OCI-LY3 (cell line): Measurements from ENCODE around the gene LGALS3BP.

ENCODE experiments used
- CTCF ChIP-seq: fragments of 200-600, 300-600 bp; sonication (generic); IDR thresholded peaks from 2 replicates; pipeline ENCODE4 v1.5.1; 2014; ENCODE audit warnings: antibody characterized with exemption, low read length, low read depth
- EZH2phosphoT487 ChIP-seq: fragments of 200-600 bp; shearing (Covaris generic); IDR thresholded peaks from 2 replicates; pipeline ENCODE4 v1.6.1; 2018; ENCODE audit warnings: antibody characterized with exemption, mixed run types, low read depth

GRCh38 chr17:78923660-78924453 lies 55.9 kb downstream of the LGALS3BP start:
- TF ChIP-seq EZH2phosphoT487, result no peak
- TF ChIP-seq CTCF, result no peak
